Hypothalamus (tissue), 51 donors: ENCODE data around the gene BAIAP3.

ENCODE experiments used
- DNase-seq, 51 donors: peaks; one replicate each; lab custom pipeline; 2025; lab: John Stamatoyannopoulos, UW

BAIAP3 gene

DNA sequence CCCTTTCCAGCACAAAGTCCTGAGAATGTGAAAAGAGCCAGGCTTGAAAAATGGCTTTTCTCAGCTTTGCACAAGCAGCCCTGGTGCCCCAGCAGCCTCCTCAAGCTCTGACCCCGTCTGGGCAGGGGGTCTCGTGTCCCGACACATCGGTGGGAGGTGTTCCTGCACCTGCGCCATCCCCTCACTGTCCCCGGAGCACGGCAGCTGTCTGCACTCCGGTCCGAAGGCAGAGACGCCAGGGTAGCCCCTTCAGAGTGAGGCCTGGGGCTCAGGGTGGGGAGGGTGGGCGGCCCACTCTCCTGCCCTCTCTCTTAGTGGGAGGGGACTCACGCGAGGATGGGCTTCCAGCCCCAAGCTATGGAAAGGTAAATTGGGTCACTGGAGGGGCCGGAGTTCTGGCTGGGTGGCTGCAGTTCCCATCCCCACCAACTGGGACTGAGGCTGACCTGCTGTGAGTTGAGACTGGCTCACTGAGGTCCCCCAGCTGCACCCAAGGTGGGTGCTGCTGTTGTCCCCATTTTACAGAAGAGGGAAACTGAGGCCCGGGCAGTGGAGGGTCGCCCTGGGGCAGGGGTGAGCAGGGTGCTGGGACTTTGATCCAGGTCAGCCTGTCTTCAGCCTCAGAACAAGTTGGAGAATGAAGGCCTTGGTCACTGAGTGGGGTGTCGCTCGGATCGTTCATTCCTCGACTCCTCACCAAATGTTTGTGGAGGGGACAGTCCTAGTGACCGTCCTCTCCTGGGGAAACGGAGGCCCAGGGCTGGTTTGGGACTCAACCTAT, 2.3 kb upstream of the BAIAP3 start:
- no peak for DNase-seq

- peak in 19 of 51 donors; percentile 9 to 69 (median 37) for DNase-seq
Observed at GRCh38 chr16:1331712-1332617, 1.5 kb upstream of the BAIAP3 start.

DNA sequence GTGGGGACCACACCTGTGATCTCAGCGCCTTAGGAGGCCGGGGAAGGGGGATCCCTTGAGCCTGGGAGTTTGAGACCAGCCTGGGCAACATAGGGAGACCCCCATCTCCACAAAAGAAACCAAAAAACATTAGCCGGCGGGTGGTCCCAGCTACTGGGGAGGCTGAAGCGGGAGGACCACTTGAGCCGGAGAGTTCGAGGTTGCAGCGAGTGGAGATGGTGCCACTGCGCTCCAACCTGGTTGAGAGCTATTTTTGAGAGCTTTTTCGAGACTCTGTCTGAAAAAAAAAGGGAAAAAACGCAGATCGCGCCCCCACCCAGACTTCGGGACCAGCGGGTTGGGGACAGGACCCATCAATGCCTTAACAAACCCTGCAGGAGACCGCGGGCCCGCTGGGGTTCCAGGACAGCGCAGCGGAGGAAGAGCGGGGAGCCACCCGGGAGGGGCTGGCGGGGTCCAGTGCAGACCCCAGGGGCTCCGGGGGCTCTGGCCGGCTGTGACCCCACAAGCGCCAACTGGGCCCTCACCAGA, 762 bp upstream of the BAIAP3 start:
- no peak for DNase-seq

DNA sequence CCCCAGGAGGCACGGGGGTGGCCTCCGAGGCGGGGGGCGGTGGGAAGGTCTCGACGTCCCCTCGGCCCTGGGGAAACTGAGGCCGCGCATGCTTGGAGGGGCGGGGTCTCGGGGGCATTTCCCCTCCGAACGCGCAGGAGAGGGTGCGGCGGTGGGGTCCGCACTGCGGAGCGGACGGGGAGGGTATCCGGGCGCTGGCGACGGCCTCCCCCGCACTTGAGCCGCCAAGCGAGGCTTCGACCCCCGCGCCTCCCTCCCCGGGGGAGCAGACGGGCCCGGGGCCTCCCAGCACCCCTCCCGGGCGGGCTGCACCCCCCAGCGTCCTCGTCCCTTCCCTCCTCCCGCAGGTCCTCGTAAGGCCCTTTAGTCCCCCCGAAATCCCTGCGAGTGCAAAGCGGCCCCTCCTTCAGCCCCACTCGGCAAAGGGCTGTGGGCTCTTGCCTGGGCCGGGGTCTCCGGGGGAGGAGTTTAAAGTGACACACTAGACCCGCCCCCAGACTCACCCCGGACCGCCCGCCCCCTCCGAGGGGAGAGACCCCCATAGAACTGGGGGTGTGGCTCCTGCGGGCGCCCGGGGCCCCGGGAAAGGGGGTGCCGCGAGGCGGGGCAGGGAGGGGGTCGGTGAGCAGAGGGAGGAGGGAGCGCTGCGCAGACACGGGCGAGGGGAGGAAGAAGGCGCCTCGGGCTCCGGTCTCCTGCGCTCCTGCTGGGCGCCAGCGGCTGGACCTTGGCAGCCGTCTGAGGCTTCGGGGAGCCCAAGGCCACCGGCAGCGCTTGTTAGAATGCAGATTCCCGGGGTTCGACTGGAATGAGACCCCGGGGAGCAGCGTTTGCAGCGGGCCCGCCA, 632 bp downstream of the BAIAP3 start:
- DNase-seq = no peak

GRCh38 chr16:1334739-1335138, 1.3 kb downstream of the BAIAP3 start:
- DNase-seq = no peak

DNA sequence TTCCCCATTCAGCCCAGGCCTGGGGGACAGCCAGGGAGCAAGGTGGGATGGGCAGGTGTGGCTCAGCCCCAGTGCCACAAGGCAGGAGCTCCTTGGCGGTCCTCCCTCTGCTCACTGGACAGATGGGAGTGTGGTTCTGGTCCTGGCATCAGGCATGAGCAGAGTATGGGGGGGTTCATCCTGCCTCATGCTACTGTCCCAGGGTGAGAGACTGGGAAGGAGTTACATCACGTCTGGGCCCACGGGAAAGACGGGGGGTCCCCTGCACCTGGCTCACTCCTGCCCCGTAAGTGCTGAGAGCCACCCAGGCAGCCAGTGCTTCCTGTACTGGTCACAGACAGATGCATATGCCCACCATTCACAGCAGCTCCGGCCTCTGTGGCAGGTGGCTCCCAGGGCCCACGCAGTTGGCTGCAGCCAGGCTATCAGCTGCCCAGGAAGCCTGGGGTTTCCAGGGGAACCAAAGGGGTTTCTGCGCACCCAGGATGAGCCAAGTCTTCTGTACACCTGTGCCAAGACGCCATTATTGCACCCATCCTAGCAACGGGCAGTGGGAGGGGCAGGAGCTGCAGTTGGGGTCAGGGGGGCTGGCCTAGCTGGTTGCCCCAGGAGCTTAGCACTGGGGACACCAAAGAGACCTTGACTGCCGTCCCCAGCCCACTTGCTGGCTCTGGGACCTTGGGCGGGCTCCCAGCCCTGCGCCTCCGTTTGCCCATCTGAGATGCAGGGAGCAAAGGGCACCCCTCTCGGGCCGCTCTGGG, 1.9 kb downstream of the BAIAP3 start:
- peak in 24 of 51 donors; percentile 12 to 75 (median 52) for DNase-seq

DNA sequence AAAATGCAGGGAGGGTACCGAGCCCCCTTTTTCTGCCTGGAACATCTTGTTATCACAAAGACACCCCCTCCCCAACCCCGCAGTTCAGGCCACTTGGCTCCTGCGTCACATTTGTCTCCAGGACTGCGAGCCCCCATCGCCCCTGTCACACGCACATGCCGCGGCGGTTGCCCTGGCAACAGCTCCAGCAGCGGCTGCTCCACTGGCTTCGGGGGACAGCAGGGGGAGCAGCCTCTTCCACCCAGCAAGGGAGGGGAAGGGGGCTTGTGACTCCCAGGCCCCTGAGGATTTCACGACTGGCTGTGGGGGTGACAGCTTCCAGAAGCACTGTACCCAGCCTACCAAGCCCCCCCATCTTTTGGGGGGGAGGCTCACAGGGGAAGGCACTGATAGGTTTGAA, 2.6 kb downstream of the BAIAP3 start:
- DNase-seq = peak in 30 of 51 donors; percentile 8 to 63 (median 44)

GRCh38 chr16:1336619-1337018, 3.2 kb downstream of the BAIAP3 start:
- DNase-seq = no peak

GRCh38 chr16:1337486-1337885, 4.0 kb downstream of the BAIAP3 start:
- peak in 3 of 51 donors; percentile 16 to 33 (median 20) for DNase-seq

- DNase-seq = no peak
Observed at GRCh38 chr16:1338119-1338730, 4.8 kb downstream of the BAIAP3 start.

DNA sequence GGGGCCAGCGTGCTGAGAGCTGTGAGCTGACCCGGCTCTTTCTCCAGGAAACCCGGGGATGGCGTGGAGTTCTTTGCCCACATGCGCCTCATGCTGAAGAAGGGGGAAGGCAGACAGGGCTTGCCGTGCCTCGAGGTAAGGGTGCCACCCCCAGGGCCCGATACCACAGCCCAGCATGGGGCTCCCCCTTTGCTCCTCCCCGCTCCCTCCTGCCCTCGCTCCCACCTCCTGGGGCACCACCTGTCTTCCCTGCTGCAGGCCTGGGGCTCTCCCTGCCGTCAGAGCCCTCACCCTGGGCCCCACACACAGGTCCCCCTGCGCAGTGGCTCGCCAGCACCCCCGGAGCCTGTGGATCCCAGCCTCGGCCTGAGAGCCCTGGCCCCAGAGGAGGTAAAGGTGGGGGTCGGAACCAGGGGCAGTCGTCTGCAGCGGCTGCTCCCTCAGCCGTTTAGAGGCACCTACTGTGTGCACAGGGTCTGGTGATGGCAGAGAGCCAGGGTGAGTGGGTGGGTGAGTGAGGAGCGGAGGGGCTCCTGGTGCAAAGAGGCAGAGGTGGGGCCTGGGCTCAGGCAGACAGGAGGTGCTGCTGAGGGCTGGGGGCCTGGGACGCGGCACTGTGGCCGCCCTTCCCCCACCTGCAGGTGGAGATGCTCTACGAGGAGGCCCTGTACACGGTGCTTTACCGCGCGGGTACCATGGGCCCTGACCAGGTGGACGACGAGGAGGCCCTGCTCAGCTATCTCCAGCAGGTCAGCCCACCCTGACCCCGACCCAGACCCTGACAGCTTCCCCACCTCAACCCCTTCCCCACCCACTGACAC, 5.6 kb downstream of the BAIAP3 start:
- DNase-seq = no peak

- DNase-seq = no peak
Observed at GRCh38 chr16:1340730-1341494, 7.5 kb downstream of the BAIAP3 start.

GRCh38 chr16:1341495-1342420, 8.3 kb downstream of the BAIAP3 start:
- DNase-seq = no peak

- DNase-seq = peak in 48 of 51 donors; percentile 8 to 90 (median 66)
Observed at GRCh38 chr16:1342526-1343427, 9.3 kb downstream of the BAIAP3 start.
